ENCODE data around the gene STH. TPM values are rescaled to one million over a fixed set of nuclear protein-coding genes. Genes with fewer than 3 reads are reported as not detected.

The STH gene
- total RNA-seq, 2 experiments from 2014 or later: not detected

DNA sequence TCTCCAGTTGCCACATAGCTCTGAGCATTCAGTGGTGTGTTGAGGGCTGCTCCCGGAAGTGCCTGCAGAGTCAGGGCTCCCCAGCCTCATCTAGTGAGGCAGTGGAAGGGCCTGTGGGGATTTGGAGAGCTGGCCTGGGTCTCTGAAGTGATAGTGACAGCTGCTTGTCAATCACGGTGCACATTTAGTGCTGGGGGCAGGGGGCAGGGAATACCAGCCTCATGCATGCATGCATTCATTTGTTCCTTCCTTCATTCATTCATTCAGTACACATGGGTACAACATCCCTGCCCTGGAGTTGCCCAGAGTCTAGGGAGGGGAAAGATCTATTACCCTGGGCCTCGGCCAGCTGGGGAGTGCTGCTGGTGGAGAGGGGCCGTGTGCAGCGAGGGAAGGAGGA lies 11.3 kb upstream of the STH start:
- H3K9me3 Mint-ChIP-seq: no peaks in the 10 kb centered on the region
- H3K4me3 Mint-ChIP-seq: no peak overlapping the region
- H3K4me1 Mint-ChIP-seq: no peaks in the 10 kb centered on the region
- DNase-seq: no peak
- H3K27me3 Mint-ChIP-seq: no peaks in the 10 kb centered on the region
- no peak overlapping the region for H3K27ac Mint-ChIP-seq
- no peaks in the 10 kb centered on the region for H3K36me3 Mint-ChIP-seq

DNA sequence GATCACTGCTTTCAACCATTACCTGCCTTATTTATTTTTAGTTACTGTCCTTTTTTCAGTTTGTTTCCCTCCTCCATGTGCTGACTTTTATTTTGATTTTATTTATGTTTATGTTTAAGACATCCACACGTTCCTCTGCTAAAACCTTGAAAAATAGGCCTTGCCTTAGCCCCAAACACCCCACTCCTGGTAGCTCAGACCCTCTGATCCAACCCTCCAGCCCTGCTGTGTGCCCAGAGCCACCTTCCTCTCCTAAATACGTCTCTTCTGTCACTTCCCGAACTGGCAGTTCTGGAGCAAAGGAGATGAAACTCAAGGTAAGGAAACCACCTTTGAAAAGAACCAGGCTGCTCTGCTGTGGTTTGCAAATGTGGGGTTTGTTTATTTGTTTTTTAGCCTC lies 9.3 kb upstream of the STH start:
- DNase-seq: no peak
- Mint-ChIP-seq H3K9me3 (no peaks in the 10 kb centered on the region), H3K4me3 (no peak overlapping the region), H3K36me3 (no peaks in the 10 kb centered on the region), H3K27ac (no peak overlapping the region), H3K4me1 (no peaks in the 10 kb centered on the region), H3K27me3 (no peaks in the 10 kb centered on the region)

DNA sequence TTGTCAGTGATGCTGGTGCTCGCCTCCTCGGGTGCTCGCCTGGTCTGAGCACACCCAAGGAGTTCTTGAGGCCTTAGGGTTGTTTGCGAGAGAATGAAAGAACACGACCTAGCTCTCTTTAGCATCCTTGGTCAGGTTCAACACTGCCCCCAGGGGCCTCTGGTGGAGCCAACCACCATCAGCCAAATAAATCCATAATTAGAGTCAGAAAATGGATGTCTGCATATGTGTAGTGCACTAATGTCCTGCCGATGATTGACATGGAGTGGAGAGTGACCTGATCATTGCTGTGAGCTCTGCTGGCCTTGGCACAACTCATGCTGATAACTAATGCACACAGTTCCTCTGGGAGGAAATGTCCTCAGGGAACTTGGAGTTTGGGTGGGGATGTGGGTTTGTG lies 8.2 kb upstream of the STH start:
- Mint-ChIP-seq H3K36me3 (no peaks in the 10 kb centered on the region), H3K4me1 (no peaks in the 10 kb centered on the region), H3K27ac (no peak overlapping the region), H3K4me3 (no peak overlapping the region), H3K9me3 (no peaks in the 10 kb centered on the region), H3K27me3 (no peaks in the 10 kb centered on the region)
- no peak for DNase-seq

DNA sequence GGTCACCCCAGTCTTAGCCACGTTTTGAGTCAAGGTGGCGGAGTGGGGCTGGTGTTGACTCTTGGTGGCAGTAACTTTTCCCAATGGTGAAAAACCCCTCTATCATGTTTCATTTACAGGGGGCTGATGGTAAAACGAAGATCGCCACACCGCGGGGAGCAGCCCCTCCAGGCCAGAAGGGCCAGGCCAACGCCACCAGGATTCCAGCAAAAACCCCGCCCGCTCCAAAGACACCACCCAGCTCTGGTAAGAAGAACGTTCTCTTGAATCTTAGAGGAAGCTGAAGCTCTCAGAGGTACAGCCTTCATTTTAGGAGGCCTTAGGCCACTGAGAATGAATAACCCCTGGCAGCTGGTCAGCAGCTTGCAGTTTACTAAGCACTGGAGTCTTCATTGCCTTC lies 7.7 kb upstream of the STH start:
- Mint-ChIP-seq H3K27ac (no peak overlapping the region), H3K4me3 (no peak overlapping the region), H3K9me3 (no peaks in the 10 kb centered on the region), H3K27me3 (no peaks in the 10 kb centered on the region), H3K36me3 (no peaks in the 10 kb centered on the region), H3K4me1 (no peaks in the 10 kb centered on the region)
- no peak for DNase-seq

DNA sequence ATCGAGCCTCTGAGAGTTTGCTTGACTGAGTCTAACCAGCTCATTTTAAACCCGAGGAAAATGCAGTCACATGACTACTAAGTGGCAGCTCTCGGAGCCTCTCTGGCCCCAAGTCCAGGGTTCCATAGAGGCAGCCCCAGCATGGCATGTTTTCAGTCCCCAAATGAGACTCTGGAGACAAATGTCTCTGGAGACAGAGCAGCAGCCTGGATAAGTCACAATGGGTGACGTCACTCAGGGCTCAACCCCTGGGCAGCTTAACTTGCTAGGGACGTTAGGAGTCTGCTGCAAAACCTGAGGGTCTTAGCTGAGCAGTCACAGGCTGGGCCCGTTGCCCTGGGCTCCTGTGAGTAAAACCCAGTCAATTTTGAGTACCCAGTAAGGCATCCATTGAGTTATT lies 6.9 kb upstream of the STH start:
- H3K27ac Mint-ChIP-seq: no peak overlapping the region
- no peaks in the 10 kb centered on the region for H3K36me3 Mint-ChIP-seq
- no peaks in the 10 kb centered on the region for H3K9me3 Mint-ChIP-seq
- no peak overlapping the region for H3K4me3 Mint-ChIP-seq
- no peaks in the 10 kb centered on the region for H3K27me3 Mint-ChIP-seq
- DNase-seq: no peak
- H3K4me1 Mint-ChIP-seq: no peaks in the 10 kb centered on the region

DNA sequence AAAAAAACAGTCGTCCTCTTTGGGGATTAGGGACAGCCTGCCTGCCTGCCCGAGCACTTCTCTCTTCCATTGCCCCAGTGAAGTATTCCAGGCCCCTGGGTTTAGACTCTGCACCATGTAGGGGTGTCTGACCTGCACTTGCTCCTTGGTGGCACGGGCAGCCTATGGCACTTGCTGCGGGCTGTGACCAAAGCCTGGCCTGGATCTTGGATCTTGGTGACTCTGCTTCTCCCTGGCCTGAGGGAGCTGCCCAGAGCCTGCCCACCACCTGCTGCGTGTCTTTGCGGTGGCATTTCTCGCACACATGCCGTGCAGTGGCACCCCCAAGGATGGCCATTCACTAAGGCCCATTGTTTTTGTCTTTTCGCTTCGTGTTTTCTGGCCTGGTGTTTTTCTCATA lies 6.1 kb upstream of the STH start:
- H3K27me3 Mint-ChIP-seq: no peaks in the 10 kb centered on the region
- H3K27ac Mint-ChIP-seq: no peak overlapping the region

DNA sequence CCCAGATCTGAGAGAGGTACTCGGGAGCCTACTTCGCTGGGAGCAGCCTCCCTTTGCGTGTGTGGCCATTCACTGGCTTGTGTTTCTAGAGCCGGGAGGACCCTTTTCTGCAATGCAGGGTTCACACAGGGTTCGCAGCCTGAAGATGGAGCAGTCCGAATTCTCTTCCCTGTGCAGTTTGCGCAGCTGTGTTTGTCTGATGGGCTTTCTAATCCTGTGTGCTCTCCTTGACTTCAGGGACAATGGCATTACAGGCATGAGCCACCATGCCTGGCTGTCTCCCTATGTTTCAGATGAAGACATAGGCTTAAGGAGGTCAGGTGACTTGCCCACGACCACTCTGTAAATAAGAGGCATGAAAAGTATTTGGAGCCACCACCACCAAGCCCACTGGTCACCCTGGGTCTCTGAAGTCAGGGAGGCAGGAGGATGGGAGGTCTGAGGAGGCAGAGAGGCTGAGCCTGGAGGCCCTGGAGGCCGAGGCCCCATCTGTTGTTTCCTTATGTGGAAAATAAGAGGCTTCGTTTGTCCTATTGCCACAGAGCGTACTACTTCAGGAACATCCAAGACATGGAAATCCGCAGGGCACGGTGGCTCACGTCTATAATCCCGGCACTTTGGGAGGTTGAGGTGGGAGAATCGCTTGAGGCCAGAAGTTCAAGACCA lies 5.0 kb upstream of the STH start:
- H3K27ac Mint-ChIP-seq: no peak overlapping the region
- no peak overlapping the region for H3K4me3 Mint-ChIP-seq
- H3K4me1 Mint-ChIP-seq: no peaks in the 10 kb centered on the region
- H3K9me3 Mint-ChIP-seq: no peaks in the 10 kb centered on the region
- H3K27me3 Mint-ChIP-seq: no peaks in the 10 kb centered on the region
- no peaks in the 10 kb centered on the region for H3K36me3 Mint-ChIP-seq
- no peak for DNase-seq

More for the DNA sequence above, 6.1 kb upstream of the STH start:
- no peaks in the 10 kb centered on the region for H3K9me3 Mint-ChIP-seq
- no peaks in the 10 kb centered on the region for H3K36me3 Mint-ChIP-seq
- DNase-seq: no peak
- H3K4me3 Mint-ChIP-seq: no peak overlapping the region
- H3K4me1 Mint-ChIP-seq: no peaks in the 10 kb centered on the region

DNA sequence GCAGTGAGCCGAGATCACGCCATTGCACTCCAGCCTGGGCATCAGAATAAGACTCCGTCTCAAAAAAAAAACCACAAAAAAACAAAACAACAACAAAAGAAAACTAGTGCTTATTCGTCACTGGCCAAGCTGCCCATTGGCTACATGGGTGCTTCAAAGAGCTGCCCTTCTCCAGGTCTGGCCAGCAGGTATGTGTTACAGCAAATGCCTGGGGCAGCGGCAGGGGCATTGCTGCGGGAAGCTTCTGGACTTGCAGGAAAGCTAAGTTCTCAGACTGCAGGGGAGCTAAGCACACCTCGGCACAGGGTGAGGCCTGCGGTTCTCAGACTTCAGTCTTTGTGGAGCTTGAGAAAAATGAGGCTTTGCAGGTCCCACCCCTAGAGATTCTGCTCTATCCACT lies 4.1 kb upstream of the STH start:
- Mint-ChIP-seq H3K4me1 (no peaks in the 10 kb centered on the region), H3K27me3 (no peaks in the 10 kb centered on the region), H3K36me3 (no peaks in the 10 kb centered on the region), H3K4me3 (no peak overlapping the region), H3K27ac (no peak overlapping the region), H3K9me3 (no peaks in the 10 kb centered on the region)
- DNase-seq: no peak

DNA sequence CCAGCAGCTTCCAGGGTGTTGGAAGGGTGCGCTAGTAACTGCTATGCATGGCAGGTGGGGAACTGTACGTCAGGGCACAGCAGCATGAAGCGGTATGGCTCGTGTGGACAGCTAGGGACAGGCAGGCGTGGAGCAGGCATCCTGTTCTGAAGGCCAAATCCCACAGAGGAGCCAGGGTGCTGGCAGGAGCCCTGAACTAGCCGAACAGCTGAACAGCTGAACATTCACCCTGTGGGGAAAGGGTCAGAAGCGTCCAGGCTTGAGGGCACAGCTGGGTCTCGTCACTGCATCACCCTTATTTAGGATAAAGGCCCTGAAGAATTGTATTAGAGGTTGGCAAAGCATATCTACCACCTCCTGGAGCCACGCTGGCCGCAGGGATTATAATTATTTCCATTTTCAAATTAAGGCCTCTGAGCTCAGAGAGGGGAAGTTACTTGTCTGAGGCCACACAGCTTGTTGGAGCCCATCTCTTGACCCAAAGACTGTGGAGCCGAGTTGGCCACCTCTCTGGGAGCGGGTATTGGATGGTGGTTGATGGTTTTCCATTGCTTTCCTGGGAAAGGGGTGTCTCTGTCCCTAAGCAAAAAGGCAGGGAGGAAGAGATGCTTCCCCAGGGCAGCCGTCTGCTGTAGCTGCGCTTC lies 3.3 kb upstream of the STH start:
- Mint-ChIP-seq H3K4me1 (no peaks in the 10 kb centered on the region), H3K9me3 (no peaks in the 10 kb centered on the region), H3K4me3 (no peak overlapping the region), H3K27me3 (no peaks in the 10 kb centered on the region), H3K27ac (no peak overlapping the region), H3K36me3 (no peaks in the 10 kb centered on the region)
- DNase-seq: no peak

DNA sequence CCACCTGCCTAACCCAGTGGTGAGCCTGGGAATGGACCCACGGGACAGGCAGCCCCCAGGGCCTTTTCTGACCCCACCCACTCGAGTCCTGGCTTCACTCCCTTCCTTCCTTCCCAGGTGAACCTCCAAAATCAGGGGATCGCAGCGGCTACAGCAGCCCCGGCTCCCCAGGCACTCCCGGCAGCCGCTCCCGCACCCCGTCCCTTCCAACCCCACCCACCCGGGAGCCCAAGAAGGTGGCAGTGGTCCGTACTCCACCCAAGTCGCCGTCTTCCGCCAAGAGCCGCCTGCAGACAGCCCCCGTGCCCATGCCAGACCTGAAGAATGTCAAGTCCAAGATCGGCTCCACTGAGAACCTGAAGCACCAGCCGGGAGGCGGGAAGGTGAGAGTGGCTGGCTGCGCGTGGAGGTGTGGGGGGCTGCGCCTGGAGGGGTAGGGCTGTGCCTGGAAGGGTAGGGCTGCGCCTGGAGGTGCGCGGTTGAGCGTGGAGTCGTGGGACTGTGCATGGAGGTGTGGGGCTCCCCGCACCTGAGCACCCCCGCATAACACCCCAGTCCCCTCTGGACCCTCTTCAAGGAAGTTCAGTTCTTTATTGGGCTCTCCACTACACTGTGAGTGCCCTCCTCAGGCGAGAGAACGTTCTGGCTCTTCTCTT lies 2.6 kb upstream of the STH start:
- H3K9me3 Mint-ChIP-seq: no peaks in the 10 kb centered on the region
- no peak overlapping the region for H3K27ac Mint-ChIP-seq
- no peaks in the 10 kb centered on the region for H3K27me3 Mint-ChIP-seq
- no peak overlapping the region for H3K4me3 Mint-ChIP-seq
- DNase-seq: no peak
- no peaks in the 10 kb centered on the region for H3K36me3 Mint-ChIP-seq
- no peaks in the 10 kb centered on the region for H3K4me1 Mint-ChIP-seq

DNA sequence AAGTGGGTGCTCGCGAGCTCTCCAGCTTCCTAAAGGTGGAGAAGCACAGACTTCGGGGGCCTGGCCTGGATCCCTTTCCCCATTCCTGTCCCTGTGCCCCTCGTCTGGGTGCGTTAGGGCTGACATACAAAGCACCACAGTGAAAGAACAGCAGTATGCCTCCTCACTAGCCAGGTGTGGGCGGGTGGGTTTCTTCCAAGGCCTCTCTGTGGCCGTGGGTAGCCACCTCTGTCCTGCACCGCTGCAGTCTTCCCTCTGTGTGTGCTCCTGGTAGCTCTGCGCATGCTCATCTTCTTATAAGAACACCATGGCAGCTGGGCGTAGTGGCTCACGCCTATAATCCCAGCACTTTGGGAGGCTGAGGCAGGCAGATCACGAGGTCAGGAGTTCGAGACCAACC lies 1.9 kb upstream of the STH start:
- Mint-ChIP-seq H3K36me3 (no peaks in the 10 kb centered on the region), H3K9me3 (no peaks in the 10 kb centered on the region), H3K27ac (no peak overlapping the region), H3K4me3 (no peak overlapping the region), H3K27me3 (no peaks in the 10 kb centered on the region), H3K4me1 (no peaks in the 10 kb centered on the region)
- DNase-seq: no peak

DNA sequence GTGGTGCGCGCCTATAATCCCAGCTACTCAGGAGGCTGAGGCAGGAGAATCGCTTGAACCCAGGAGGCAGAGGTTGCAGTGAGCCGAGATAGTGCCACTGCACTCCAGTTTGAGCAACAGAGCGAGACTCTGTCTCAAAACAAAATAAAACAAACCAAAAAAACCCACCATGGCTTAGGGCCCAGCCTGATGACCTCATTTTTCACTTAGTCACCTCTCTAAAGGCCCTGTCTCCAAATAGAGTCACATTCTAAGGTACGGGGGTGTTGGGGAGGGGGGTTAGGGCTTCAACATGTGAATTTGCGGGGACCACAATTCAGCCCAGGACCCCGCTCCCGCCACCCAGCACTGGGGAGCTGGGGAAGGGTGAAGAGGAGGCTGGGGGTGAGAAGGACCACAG lies 1.4 kb upstream of the STH start:
- DNase-seq: no peak
- no peak overlapping the region for H3K27ac Mint-ChIP-seq
- no peaks in the 10 kb centered on the region for H3K9me3 Mint-ChIP-seq
- H3K27me3 Mint-ChIP-seq: no peaks in the 10 kb centered on the region
- H3K4me1 Mint-ChIP-seq: no peaks in the 10 kb centered on the region
- H3K36me3 Mint-ChIP-seq: no peaks in the 10 kb centered on the region
- no peak overlapping the region for H3K4me3 Mint-ChIP-seq

DNA sequence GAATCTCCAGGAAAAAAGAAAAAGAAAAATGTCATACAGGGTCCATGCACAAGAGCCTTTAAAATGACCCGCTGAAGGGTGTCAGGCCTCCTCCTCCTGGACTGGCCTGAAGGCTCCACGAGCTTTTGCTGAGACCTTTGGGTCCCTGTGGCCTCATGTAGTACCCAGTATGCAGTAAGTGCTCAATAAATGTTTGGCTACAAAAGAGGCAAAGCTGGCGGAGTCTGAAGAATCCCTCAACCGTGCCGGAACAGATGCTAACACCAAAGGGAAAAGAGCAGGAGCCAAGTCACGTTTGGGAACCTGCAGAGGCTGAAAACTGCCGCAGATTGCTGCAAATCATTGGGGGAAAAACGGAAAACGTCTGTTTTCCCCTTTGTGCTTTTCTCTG lies 845 bp downstream of the STH start:
- DNase-seq: no peak
- Mint-ChIP-seq H3K27me3 (no peaks in the 10 kb centered on the region), H3K9me3 (no peaks in the 10 kb centered on the region), H3K36me3 (no peaks in the 10 kb centered on the region), H3K4me3 (no peak overlapping the region), H3K27ac (no peak overlapping the region), H3K4me1 (no peaks in the 10 kb centered on the region)

DNA sequence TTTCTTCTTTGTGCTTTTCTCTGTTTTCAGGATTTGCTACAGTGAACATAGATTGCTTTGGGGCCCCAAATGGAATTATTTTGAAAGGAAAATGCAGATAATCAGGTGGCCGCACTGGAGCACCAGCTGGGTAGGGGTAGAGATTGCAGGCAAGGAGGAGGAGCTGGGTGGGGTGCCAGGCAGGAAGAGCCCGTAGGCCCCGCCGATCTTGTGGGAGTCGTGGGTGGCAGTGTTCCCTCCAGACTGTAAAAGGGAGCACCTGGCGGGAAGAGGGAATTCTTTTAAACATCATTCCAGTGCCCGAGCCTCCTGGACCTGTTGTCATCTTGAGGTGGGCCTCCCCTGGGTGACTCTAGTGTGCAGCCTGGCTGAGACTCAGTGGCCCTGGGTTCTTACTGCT lies 1.2 kb downstream of the STH start:
- Mint-ChIP-seq H3K9me3 (no peaks in the 10 kb centered on the region), H3K27ac (no peak overlapping the region), H3K4me3 (no peak overlapping the region), H3K27me3 (no peaks in the 10 kb centered on the region), H3K36me3 (no peaks in the 10 kb centered on the region), H3K4me1 (no peaks in the 10 kb centered on the region)
- DNase-seq: no peak

DNA sequence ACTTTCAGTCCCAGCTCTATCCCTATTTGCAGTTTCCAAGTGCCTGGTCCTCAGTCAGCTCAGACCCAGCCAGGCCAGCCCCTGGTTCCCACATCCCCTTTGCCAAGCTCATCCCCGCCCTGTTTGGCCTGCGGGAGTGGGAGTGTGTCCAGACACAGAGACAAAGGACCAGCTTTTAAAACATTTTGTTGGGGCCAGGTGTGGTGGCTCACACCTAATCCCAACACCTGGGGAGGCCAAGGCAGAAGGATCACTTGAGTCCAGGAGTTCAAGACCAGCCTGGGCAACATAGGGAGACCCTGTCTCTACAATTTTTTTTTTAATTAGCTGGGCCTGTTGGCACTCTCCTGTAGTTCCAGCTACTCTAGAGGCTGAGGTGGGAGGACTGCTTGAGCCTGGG lies 1.7 kb downstream of the STH start:
- Mint-ChIP-seq H3K36me3 (no peaks in the 10 kb centered on the region), H3K4me3 (no peak overlapping the region), H3K9me3 (no peaks in the 10 kb centered on the region), H3K4me1 (no peaks in the 10 kb centered on the region), H3K27ac (no peak overlapping the region), H3K27me3 (no peaks in the 10 kb centered on the region)
- DNase-seq: no peak
